ENCODE data around the gene PPP2R2C.

Gene PPP2R2C

GRCh38 chr4:6394671-6395081, 77.7 kb downstream of the PPP2R2C start:
- DNase-seq = no peak

- DNase-seq = no peak
These were observed 78.6 kb downstream of the PPP2R2C start for GRCh38 chr4:6393544-6394475.

- no peak for DNase-seq
These were observed 79.3 kb downstream of the PPP2R2C start for GRCh38 chr4:6393066-6393465.

DNA sequence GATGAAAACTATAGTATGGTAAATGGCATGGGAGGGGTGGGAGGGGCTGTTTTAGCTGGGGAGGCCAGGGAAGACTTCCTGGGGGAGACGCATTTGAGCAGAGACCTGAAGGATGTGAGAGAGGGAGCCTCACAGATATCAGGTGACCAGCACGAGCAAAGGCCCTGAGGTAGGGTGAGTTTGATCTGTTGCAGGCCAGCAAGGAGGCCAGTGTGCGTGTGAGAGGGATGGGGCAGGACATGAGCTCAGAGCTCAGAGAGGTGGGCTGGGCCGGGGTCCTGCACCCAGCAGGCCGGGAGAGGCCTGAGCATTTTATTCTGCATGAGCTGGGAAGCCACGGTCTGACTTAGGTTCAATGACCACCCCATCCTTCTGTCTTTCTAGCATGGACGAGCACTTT, 80.0 kb downstream of the PPP2R2C start:
- DNase-seq = no peak

GRCh38 chr4:6391852-6392188, 80.6 kb downstream of the PPP2R2C start:
- DNase-seq = no peak

- DNase-seq = no peak
These were observed 81.1 kb downstream of the PPP2R2C start for GRCh38 chr4:6391186-6391851.

GRCh38 chr4:6390356-6390755, 82.1 kb downstream of the PPP2R2C start:
- peak in 1 of 2 donors; percentile 50 for DNase-seq

DNA sequence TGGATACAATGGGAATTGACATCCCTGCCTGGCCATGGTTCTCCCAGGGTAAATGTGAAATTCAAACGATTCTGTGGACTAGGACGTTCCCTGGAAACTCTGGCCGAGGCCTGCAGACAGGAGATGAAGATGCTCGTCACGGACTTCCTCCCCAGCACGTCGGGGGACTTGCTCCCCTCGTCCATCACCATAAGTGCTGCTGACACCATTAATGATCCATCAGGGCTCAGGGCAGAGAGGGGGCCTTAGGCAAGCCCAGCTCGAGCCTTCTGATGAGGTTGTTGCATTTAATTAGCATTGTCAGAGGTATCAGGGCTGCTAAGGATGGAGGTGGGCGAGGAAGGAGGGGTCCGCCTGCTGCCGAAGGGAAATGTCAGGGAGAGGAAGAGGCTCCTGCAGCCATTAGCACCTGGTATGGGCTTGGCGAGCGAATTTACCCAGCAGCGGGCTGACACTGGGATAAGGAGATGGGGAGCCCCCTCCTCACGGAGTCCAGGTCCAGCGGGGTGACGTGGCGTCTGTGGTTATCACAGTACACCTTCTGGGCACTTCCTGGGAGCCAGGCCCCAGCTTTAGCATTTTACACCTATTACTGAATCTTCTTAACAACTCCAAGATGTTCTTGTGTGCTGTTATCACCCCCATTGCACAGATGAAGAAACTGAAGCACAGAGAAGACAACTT, 83.1 kb downstream of the PPP2R2C start:
- DNase-seq = no peak

- DNase-seq = no peak
These were observed 83.7 kb downstream of the PPP2R2C start for GRCh38 chr4:6388713-6389112.

DNA sequence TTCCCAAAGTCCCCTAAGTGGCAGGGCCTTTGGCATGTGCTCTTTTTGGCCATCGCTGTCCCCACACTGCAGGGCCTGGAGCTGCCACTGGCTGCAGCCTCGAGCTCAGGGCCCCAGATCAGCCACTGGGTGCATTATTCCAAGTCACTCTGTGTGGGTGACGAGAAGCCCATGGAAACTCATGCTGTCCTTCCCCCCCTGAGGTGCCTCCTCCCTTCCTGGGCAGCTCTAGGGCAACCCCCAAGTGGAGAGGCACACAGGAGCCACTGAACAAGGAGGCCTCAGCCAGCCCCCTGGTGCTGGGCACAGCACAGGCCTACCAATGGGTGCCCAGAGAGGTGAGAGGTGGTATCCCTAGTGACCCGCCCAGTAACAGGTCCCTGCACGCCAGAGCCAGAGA, 84.5 kb downstream of the PPP2R2C start:
- DNase-seq = no peak

DNA sequence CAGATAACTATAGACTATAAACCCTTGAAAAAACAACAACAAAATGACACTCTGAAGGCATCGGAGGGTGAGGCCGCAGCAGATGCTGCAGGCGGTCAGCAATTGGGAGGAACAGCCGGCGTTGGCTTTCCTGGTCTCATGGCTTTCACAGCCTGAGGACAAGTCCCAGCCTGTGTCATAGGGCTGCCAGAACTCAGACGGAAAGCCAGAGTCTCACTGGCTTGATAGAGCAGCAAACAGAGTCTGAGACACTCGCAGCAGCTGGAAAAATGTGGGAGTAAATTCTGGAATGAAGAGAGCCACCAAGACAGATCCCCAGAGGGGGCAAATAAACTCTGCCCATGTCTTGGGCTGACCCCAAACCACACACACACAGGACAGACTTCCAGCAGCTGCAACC, 86.3 kb downstream of the PPP2R2C start:
- no peak for DNase-seq

- no peak for DNase-seq
These were observed 87.1 kb downstream of the PPP2R2C start for GRCh38 chr4:6385288-6385687.

- DNase-seq = no peak
These were observed 87.9 kb downstream of the PPP2R2C start for GRCh38 chr4:6384541-6384940.

DNA sequence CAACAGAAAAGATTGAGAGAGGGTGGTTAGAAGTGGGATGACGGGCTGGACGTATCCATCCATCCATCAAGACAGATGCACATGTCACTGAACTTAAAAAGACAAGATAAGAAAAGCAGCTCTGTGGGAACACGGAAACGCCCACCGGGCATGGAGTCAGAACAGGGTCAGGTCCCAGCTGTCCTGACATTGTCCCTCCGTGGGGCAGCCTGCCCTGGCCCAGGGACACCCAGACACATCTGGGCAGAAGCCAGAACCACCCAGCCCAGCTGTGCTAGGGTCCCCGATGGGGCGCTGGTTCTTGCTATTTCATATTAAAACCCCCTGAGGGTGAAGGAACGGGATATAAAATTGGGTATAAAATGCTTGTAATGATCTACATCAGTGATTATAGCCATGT, 88.5 kb downstream of the PPP2R2C start:
- DNase-seq = no peak

GRCh38 chr4:6383009-6383404, 89.4 kb downstream of the PPP2R2C start:
- DNase-seq = no peak

GRCh38 chr4:6381571-6382123, 90.8 kb downstream of the PPP2R2C start:
- no peak for DNase-seq

DNA sequence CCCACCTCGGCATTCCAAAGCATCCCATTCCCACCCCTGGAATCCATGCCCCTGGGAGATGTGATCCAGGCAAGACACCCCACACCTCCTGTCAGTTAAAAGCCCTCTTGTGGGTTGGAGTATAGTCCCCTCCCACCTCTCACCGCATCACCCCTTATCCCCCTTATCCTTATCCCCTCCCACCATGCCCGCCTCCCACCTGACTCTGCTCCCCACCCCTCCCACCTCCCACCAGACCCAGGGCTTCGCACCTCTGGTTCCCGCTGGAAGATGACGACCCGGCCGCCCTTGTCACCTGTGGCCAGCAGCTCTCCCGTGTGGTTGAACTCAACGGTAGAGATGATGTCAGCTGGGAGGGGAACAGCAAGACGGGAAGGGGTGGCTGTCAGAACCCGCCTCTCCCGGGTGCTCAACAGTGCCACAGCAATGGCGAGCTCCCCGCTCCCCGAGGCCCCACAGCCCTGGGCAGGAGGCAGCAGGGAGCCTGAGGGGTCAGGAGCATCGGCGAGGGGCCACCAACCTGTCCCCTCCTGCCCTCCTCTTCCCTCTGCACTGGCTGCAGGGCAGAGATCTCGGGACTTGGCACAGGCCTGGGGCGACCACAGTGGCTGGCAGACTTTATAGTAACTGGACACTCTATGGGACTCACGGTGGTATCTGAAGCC, 91.5 kb downstream of the PPP2R2C start:
- DNase-seq = no peak

DNA sequence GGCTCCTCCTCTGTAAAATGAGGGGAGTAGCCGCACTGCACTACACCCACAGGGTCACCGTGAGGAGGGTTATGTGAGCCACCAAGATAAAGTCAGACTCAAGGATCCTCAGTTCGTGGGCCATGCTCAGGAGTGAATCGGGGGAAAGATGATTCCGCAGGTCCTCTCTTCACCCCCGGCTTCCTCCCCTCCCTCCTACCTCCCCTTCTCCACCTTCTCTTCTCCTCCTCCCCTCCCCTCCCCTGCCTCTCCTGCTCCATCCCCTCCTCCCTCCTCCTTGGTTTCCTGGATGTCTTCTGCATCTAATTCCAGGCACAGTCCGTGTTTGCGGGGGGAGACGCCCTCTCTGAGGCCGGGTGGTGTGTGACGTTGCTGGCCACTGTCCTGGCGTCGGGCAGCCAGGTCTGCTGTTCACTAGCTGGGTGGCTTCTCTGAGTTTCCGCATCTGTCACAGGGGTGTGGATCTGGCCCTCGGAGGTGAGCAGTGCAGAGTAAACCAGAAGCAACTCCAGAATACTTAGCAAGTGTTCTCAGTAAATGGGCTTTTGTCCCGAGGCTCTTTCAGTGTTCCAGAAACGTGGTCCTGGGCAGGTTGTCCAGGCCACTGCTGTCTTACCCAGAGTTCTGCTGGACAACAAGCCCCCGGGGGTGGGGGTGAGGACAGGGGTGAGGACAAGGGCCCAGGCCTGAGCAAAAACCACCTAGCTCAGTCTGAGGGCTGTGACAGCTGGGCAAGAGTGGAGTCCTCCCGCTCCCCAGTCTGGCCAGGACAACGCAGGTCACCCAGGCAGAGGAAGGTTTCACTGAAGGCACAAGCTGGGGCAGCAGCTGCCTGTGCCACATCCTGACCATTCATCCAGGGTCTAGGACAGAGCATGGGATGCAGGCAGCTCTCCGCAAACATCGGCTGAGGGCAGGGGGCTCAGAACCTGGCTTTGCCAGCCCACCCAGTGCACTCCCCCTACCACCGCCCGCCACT, 92.4 kb downstream of the PPP2R2C start:
- DNase-seq = no peak

DNA sequence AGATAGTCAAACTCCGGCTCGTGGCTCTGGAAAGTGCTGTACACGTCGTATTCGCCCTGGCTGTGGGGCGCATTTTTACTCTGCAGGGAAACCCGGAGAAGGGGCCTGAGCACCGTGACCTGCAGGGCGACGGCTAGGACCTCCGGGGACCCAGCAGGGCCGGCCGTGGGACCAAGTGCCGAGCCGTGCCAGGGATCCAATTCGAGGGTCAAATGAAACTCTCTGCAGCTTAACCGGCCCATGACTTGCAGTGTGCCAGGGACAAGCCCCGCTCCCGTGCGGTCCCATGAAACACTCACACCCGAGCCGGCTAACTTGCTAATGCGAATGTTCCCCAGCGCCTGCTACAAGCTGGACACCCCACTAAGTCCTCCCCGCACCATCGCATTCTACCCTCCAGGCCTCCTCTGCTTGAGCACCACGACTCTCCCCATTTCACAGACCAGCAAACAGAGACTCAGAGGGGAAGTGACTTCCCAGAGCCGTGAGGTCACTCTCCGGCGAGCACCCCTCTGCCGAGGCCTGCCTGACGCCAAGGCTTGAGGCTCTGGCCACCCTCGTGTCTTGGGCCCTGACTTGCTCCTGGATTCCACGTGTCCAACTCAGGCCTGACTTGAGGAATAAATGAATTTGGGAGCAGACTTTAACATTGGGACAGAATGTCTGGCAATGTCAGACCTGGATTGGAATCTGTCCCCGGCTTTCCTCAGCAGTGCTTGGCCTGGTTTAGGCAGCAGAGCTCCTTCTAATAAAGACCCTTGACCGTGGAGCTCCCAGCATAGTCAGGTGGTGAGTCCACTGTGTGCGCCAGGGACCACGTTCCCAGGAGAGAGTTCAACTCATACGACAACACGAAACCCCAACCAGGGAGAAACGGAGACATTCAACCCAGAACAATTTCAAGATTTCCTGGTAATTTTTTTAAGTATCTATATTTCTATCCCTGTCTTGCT, 93.6 kb downstream of the PPP2R2C start:
- DNase-seq = no peak
